ENCODE measurements around the gene LRP11.
"Not testable (repeated sequence)": the region's sequence is repeated elsewhere in the genome, so short reads cannot be mapped to it uniquely, and the experiment has no call there.

The LRP11 gene

GRCh38 chr6:149863698-149864577 is at the start of gene LRP11:
TSS of gene LRP11 (minus strand) at chr6:149864359. CDS start at chr6:149864020, 339 bp downstream.
- peak; percentile 56 for DNase-seq

- no peak for DNase-seq
Observed at GRCh38 chr6:149913540-149914240, 49.5 kb upstream of the LRP11 start.

GRCh38 chr6:149913085-149913484 is 48.9 kb upstream of the LRP11 start:
- DNase-seq = no peak

GRCh38 chr6:149912680-149913079 is 48.5 kb upstream of the LRP11 start:
- DNase-seq = not testable (repeated sequence)

- no peak for DNase-seq
Observed at GRCh38 chr6:149910721-149911151, 46.6 kb upstream of the LRP11 start.

- DNase-seq = no peak
Observed at GRCh38 chr6:149909701-149910470, 45.7 kb upstream of the LRP11 start.

- DNase-seq = not testable (repeated sequence)
Observed at GRCh38 chr6:149908480-149908879, 44.3 kb upstream of the LRP11 start.

- DNase-seq = no peak
Observed at GRCh38 chr6:149907317-149907716, 43.2 kb upstream of the LRP11 start.

- DNase-seq = no peak
Observed at GRCh38 chr6:149906405-149906804, 42.2 kb upstream of the LRP11 start.

GRCh38 chr6:149905911-149906371 is 41.8 kb upstream of the LRP11 start:
- DNase-seq = no peak

GRCh38 chr6:149905371-149905910 is 41.3 kb upstream of the LRP11 start:
- no peak for DNase-seq

GRCh38 chr6:149904661-149905370 is 40.7 kb upstream of the LRP11 start:
- DNase-seq = no peak

- DNase-seq = no peak
Observed at GRCh38 chr6:149903938-149904611, 39.9 kb upstream of the LRP11 start.

- DNase-seq = no peak
Observed at GRCh38 chr6:149901444-149902140, 37.4 kb upstream of the LRP11 start.

- DNase-seq = no peak
Observed at GRCh38 chr6:149900620-149901443, 36.7 kb upstream of the LRP11 start.

GRCh38 chr6:149899926-149900619 is 35.9 kb upstream of the LRP11 start:
- no peak for DNase-seq

GRCh38 chr6:149899486-149899885 is 35.3 kb upstream of the LRP11 start:
- no peak for DNase-seq

GRCh38 chr6:149898966-149899365 is 34.8 kb upstream of the LRP11 start:
- DNase-seq = no peak

Data from DMS79 (cell line).